HepG2 (cell line): ENCODE results near the gene HYAL2. TPM values are rescaled to one million over a fixed set of nuclear protein-coding genes. Genes with fewer than 3 reads are reported as not detected.
A peak's percentile ranks its signal among the peaks of the same experiment; 100 is the strongest.

Source experiments
- ADNP ChIP-seq: sonication (generic); formaldehyde crosslinking; IDR thresholded peaks from 2 replicates; pipeline ENCODE4 v1.4.0; 2020; ENCODE audit warnings: missing genetic modification reagents
- AKAP8 ChIP-seq: sonication (generic); formaldehyde crosslinking; IDR thresholded peaks from 2 replicates; pipeline ENCODE4 v1.5.1; 2020; ENCODE audit warnings: mild to moderate bottlenecking, missing genetic modification reagents
- ASH2L ChIP-seq: fragments of 300-600, 200-600 bp; sonication (generic); IDR thresholded peaks from 2 replicates; pipeline ENCODE4 v1.7.0; 2017; ENCODE audit warnings: low read depth, mild to moderate bottlenecking, moderate library complexity, mixed read lengths, low read length; ENCODE audit not compliant: insufficient read length
- BORCS8-MEF2B ChIP-seq: sonication (generic); formaldehyde crosslinking; IDR thresholded peaks from 2 replicates; pipeline ENCODE4 v1.8.0; 2022; ENCODE audit warnings: mild to moderate bottlenecking, missing genetic modification reagents
- CEBPZ ChIP-seq: IDR thresholded peaks from 2 replicates; pipeline ENCODE4 v1.6.1; 2012; ENCODE audit warnings: low read length, improper control_type of control experiment
- CERS6 ChIP-seq: sonication (generic); formaldehyde crosslinking; IDR thresholded peaks from 2 replicates; pipeline ENCODE4 v1.5.0; 2020; ENCODE audit warnings: missing genetic modification reagents
- ELF4 ChIP-seq: sonication (generic); formaldehyde crosslinking; IDR thresholded peaks from 2 replicates; pipeline ENCODE4 v1.5.0; 2020; ENCODE audit warnings: missing genetic modification reagents, mild to moderate bottlenecking, moderate library complexity, borderline replicate concordance
- FOXO4 ChIP-seq: sonication (generic); formaldehyde crosslinking; conservative IDR thresholded peaks from 2 replicates; pipeline ENCODE4 v1.8.1; 2023; ENCODE audit warnings: missing genetic modification reagents
- HDAC1 ChIP-seq: sonication (generic); formaldehyde crosslinking; IDR thresholded peaks from 2 replicates; pipeline ENCODE4 v1.5.1; 2020; ENCODE audit warnings: mild to moderate bottlenecking, missing genetic modification reagents
- HOXA5 ChIP-seq: sonication (generic); formaldehyde crosslinking; IDR thresholded peaks from 2 replicates; pipeline ENCODE4 v1.4.0; 2020; ENCODE audit warnings: missing genetic modification reagents
- KDM1A ChIP-seq: IDR thresholded peaks from 2 replicates; pipeline ENCODE4 v1.6.1; 2016; ENCODE audit warnings: missing compliant biosample characterization
- KDM5A ChIP-seq: fragments of 200-600 bp; sonication (generic); IDR thresholded peaks from 2 replicates; pipeline ENCODE4 v1.7.0; 2018; ENCODE audit warnings: antibody characterized with exemption, mild to moderate bottlenecking, low read length, borderline replicate concordance
- MTA3 ChIP-seq: sonication (generic); formaldehyde crosslinking; IDR thresholded peaks from 2 replicates; pipeline ENCODE4 v1.4.0; 2020; ENCODE audit warnings: missing genetic modification reagents
- NR0B2 ChIP-seq: sonication (generic); formaldehyde crosslinking; IDR thresholded peaks from 2 replicates; pipeline ENCODE4 v1.4.0; 2020; ENCODE audit warnings: mild to moderate bottlenecking, missing genetic modification reagents
- NR2F6 ChIP-seq, 2 experiments: IDR thresholded peaks; 2 replicates each; pipeline ENCODE4 v1.6.1; 2016; ENCODE audit warnings: antibody characterized with exemption in 1 of 2, mild to moderate bottlenecking in 1 of 2
- NR3C1 ChIP-seq: sonication (generic); formaldehyde crosslinking; IDR thresholded peaks from 2 replicates; pipeline ENCODE4 v1.4.0; 2020; ENCODE audit warnings: missing genetic modification reagents
- PPARG ChIP-seq: conservative IDR thresholded peaks from 2 replicates; pipeline ENCODE4 v1.6.1; 2016; ENCODE audit warnings: missing biosample characterization, missing genetic modification reagents
- SALL2 ChIP-seq: sonication (generic); formaldehyde crosslinking; IDR thresholded peaks from 2 replicates; pipeline ENCODE4 v1.8.1; 2023; ENCODE audit warnings: mild to moderate bottlenecking, missing genetic modification reagents, inconsistent platforms
- TBL1XR1 ChIP-seq: fragments of 150-350 bp; IDR thresholded peaks from 2 replicates; pipeline ENCODE4 v1.6.1; 2014; ENCODE audit warnings: borderline replicate concordance, low read length; ENCODE audit not compliant: partially characterized antibody
- U2AF2 ChIP-seq: fragments of 200-400 bp; formaldehyde crosslinking; IDR thresholded peaks from 2 replicates; pipeline ENCODE4 v1.6.1; 2017; ENCODE audit warnings: low read depth, mild to moderate bottlenecking, low read length
- ZNF225 ChIP-seq: sonication (generic); formaldehyde crosslinking; IDR thresholded peaks from 2 replicates; pipeline ENCODE4 v1.4.0; 2020; ENCODE audit warnings: mild to moderate bottlenecking, missing genetic modification reagents
- ZNF30 ChIP-seq: sonication (generic); formaldehyde crosslinking; IDR thresholded peaks from 2 replicates; pipeline ENCODE4 v1.5.0; 2020; ENCODE audit warnings: mild to moderate bottlenecking, missing genetic modification reagents
- ZNF569 ChIP-seq: sonication (generic); formaldehyde crosslinking; IDR thresholded peaks from 2 replicates; pipeline ENCODE4 v1.5.0; 2020; ENCODE audit warnings: mild to moderate bottlenecking, missing genetic modification reagents, moderate library complexity, borderline replicate concordance
- ZSCAN30 ChIP-seq: sonication (generic); formaldehyde crosslinking; IDR thresholded peaks from 2 replicates; pipeline ENCODE4 v1.5.0; 2020; ENCODE audit warnings: mild to moderate bottlenecking, missing genetic modification reagents
- polyA plus RNA-seq, 8 experiments: library from polyadenylated mRNA; depleted of rRNA in 3 of 8; stranded (reverse) in 7 of 8; unstranded in 1 of 8; fragments of >200 nt; fragmentation: Illumina TruSeq in 4 of 8; extraction: Trizol in 4 of 8; gene quantifications; 2 replicates each; pipeline versions ENCODE4 v1.2.1 to v1.2.3, GENCODE V29; 2011 to 2016; ENCODE audit warnings: low read depth in 4 of 8, missing spikeins in 1 of 8, mixed read lengths in 1 of 8; ENCODE audit not compliant: insufficient read depth in 1 of 8
- total RNA-seq, 5 experiments: library from RNA; depleted of rRNA; stranded (reverse); fragments of >200 nt; fragmentation: Illumina TruSeq; extraction: Trizol; gene quantifications; 2 replicates each; pipeline ENCODE4 v1.2.3, GENCODE V29; 2016; ENCODE audit warnings: low read depth in 1 of 5

The HYAL2 gene
- total and polyA plus RNA-seq, 2 of the 13 experiments (the other 11 are each of a cell fraction or from before 2014, with no cell fraction given): 76.2 to 102 TPM

GRCh38 chr3:50350527-50351322, 28.2 kb upstream of the HYAL2 start, which contains the start of the genes CYB561D2 and NPRL2 (continued):
- TF ChIP-seq PPARG (CRISPR knock-in tag) (peak; percentile 74), ADNP (no peak), KDM5A (peak; percentile 87; the same call in 1 of the 2 replicates), FOXO4 (CRISPR knock-in tag) (peak; percentile 92; the same call in 1 of the 2 replicates), AKAP8 (CRISPR knock-in tag) (no peak), MTA3 (CRISPR knock-in tag) (no peak), ZSCAN30 (CRISPR knock-in tag) (no peak), NR3C1 (CRISPR knock-in tag) (no peak), HDAC1 (CRISPR knock-in tag) (peak; percentile 94), CEBPZ (no peak), U2AF2 (0 out of 2 replicates have a peak, but pooled peaks have one; percentile 68), KDM1A (CRISPR knock-in tag) (peak; percentile 41; the same call in 1 of the 2 replicates), NR2F6 (IDR thresholded peaks at IDR 0.05) (no peak), NR2F6 (CRISPR knock-in tag; IDR thresholded peaks at IDR 0.05) (peak; percentile 66), ZNF225 (CRISPR knock-in tag) (peak; percentile 92), SALL2 (CRISPR knock-in tag) (peak; percentile 94), NR0B2 (CRISPR knock-in tag) (peak; percentile 99), TBL1XR1 (no peak), HOXA5 (CRISPR knock-in tag) (peak; percentile 41; the same call in 1 of the 2 replicates), ZNF569 (CRISPR knock-in tag) (peak; percentile 73; the same call in 1 of the 2 replicates), CERS6 (peak; percentile 61; the same call in 1 of the 2 replicates), ELF4 (peak; percentile 99), BORCS8-MEF2B (CRISPR knock-in tag) (peak; percentile 99), ZNF30 (CRISPR knock-in tag) (peak; percentile 97), ASH2L (peak; percentile 88)
